Trophoblast cell (in vitro differentiated cells and primary cell): ENCODE measurements around the gene HACD3.

ENCODE experiments used
- DNase-seq, 2 donors: peaks; one replicate each; pipeline ENCODE4 v3.0.0-alpha.2; 2016
- H2AFZ ChIP-seq: 2 replicates; pipeline ENCODE4 v1.6.1; 2013; ENCODE audit warnings: low read length, moderate library complexity, mild to moderate bottlenecking; ENCODE audit not compliant: insufficient read depth, poor library complexity
- H2AK5ac ChIP-seq: 2 replicates; pipeline ENCODE4 v1.6.1; 2013; ENCODE audit warnings: mild to moderate bottlenecking, low read length
- H2BK120ac ChIP-seq: 2 replicates; pipeline ENCODE4 v1.6.1; 2013; ENCODE audit warnings: low read length, mild to moderate bottlenecking, moderate library complexity; ENCODE audit not compliant: insufficient read depth, poor library complexity
- H2BK12ac ChIP-seq: 2 replicates; pipeline ENCODE4 v1.6.1; 2013; ENCODE audit warnings: mild to moderate bottlenecking, low read length, moderate library complexity
- H2BK5ac ChIP-seq: 2 replicates; pipeline ENCODE4 v1.6.1; 2013; ENCODE audit warnings: low read length, low read depth, moderate library complexity, mild to moderate bottlenecking; ENCODE audit not compliant: poor library complexity
- H3K14ac ChIP-seq: 2 replicates; pipeline ENCODE4 v1.6.1; 2013; ENCODE audit warnings: mild to moderate bottlenecking, low read length
- H3K18ac ChIP-seq: 2 replicates; pipeline ENCODE4 v1.6.1; 2013; ENCODE audit warnings: mild to moderate bottlenecking, low read length
- H3K23ac ChIP-seq: 2 replicates; pipeline ENCODE4 v1.6.1; 2013; ENCODE audit warnings: low read length
- H3K27ac ChIP-seq: 2 replicates; pipeline ENCODE4 v1.5.1; 2013; ENCODE audit warnings: low read depth, mild to moderate bottlenecking, inconsistent platforms, low read length, moderate library complexity
- H3K27me3 ChIP-seq: 2 replicates; pipeline ENCODE4 v1.6.1; 2013; ENCODE audit warnings: inconsistent platforms, mild to moderate bottlenecking, low read length, moderate library complexity; ENCODE audit not compliant: insufficient read depth
- H3K36me3 ChIP-seq, 2 experiments: 1 replicate in 1 of 2; 2 replicates in 1 of 2; pipeline ENCODE4 v1.6.1; 2013; ENCODE audit warnings: low read length in 2 of 2, mild to moderate bottlenecking in 2 of 2, moderate library complexity in 1 of 2; ENCODE audit not compliant: insufficient read depth in 2 of 2, control insufficient read depth in 1 of 2
- H3K4ac ChIP-seq: 2 replicates; pipeline ENCODE4 v1.6.1; 2013; ENCODE audit warnings: low read depth, mild to moderate bottlenecking, low read length, moderate library complexity
- H3K4me1 ChIP-seq, 2 experiments: 1 replicate in 1 of 2; 2 replicates in 1 of 2; pipeline ENCODE4 v1.6.1; 2013; ENCODE audit warnings: low read length in 2 of 2, mild to moderate bottlenecking in 2 of 2, moderate library complexity in 1 of 2; ENCODE audit not compliant: insufficient read depth in 2 of 2, control insufficient read depth in 1 of 2
- H3K4me2 ChIP-seq: 2 replicates; pipeline ENCODE4 v1.6.1; 2013; ENCODE audit warnings: inconsistent platforms, mild to moderate bottlenecking, low read length, moderate library complexity
- H3K4me3 ChIP-seq: 2 replicates; pipeline ENCODE4 v1.5.1; 2013; ENCODE audit warnings: mild to moderate bottlenecking, low read depth, low read length, inconsistent platforms
- H3K79me1 ChIP-seq: one replicate; pipeline ENCODE4 v1.6.1; 2013; ENCODE audit warnings: low read length
- H3K79me2 ChIP-seq: 2 replicates; pipeline ENCODE4 v1.6.1; 2013; ENCODE audit warnings: low read length, mild to moderate bottlenecking; ENCODE audit not compliant: control insufficient read depth, insufficient read depth, poor library complexity
- H3K9ac ChIP-seq: 2 replicates; pipeline ENCODE4 v1.6.1; 2013; ENCODE audit warnings: mild to moderate bottlenecking, low read length
- H3K9me3 ChIP-seq: 2 replicates; pipeline ENCODE4 v1.6.1; 2013; ENCODE audit warnings: low read depth, mild to moderate bottlenecking, control low read depth, inconsistent platforms, low read length; ENCODE audit not compliant: insufficient read depth
- H4K12ac ChIP-seq: 2 replicates; pipeline ENCODE4 v1.6.1; 2013; ENCODE audit warnings: low read depth, mild to moderate bottlenecking, low read length, moderate library complexity
- H4K8ac ChIP-seq: 2 replicates; pipeline ENCODE4 v1.6.1; 2013; ENCODE audit warnings: low read depth, mild to moderate bottlenecking, low read length, moderate library complexity
- H4K91ac ChIP-seq: one replicate; pipeline ENCODE4 v1.6.1; 2013; ENCODE audit warnings: low read depth, mild to moderate bottlenecking, low read length, moderate library complexity
- whole genome bisulfite sequencing: extraction: QIAGEN DNeasy Blood & Tissue Kit; methylation state at CpG from one replicate; pipeline ENCODE4 v1.1.7; 2013; ENCODE audit warnings: missing lambda C conversion rate; ENCODE audit not compliant: insufficient read length, insufficient coverage; ENCODE audit errors: extremely low coverage; 5-methylcytosine and 5-hydroxymethylcytosine counted together

The HACD3 gene

GRCh38 chr15:65528461-65529060, 1.7 kb upstream of the HACD3 start:
- H4K12ac ChIP-seq = no peak overlapping the region
- H4K8ac ChIP-seq = no peak overlapping the region
- no peaks in the 10 kb centered on the region for H3K27me3 ChIP-seq
- no peak for DNase-seq
- H3K79me2 ChIP-seq = peaks cover 10% of the 10 kb centered on the region
- WGBS = no CpG with 5 or more reads among the region's 20 CpGs
- H3K18ac ChIP-seq = no peak overlapping the region
- no peaks in the 10 kb centered on the region for H3K36me3 ChIP-seq
- H2BK12ac ChIP-seq = no peak overlapping the region
- H3K23ac ChIP-seq = no peak overlapping the region
- no peak overlapping the region for H2AFZ ChIP-seq
- H2AK5ac ChIP-seq = no peak overlapping the region
- no peak overlapping the region for H3K4me2 ChIP-seq
- H3K9me3 ChIP-seq = no peaks in the 10 kb centered on the region
- no peak overlapping the region for H4K91ac ChIP-seq
- no peak overlapping the region for H2BK120ac ChIP-seq
- peaks cover 9% of the 10 kb centered on the region for H3K79me1 ChIP-seq
- no peak overlapping the region for H3K9ac ChIP-seq
- H2BK5ac ChIP-seq = no peak overlapping the region
- no peak overlapping the region for H3K14ac ChIP-seq
- no peak overlapping the region for H3K4me3 ChIP-seq
- no peak overlapping the region for H3K27ac ChIP-seq
- H3K4me1 ChIP-seq = no peaks in the 10 kb centered on the region
- no peak overlapping the region for H3K4ac ChIP-seq

GRCh38 chr15:65529762-65530317, 423 bp upstream of the HACD3 start:
- Histone ChIP-seq H3K14ac (no peak overlapping the region), H3K27me3 (no peaks in the 10 kb centered on the region), H2BK5ac (peak overlapping the region; percentile 3), H4K91ac (no peak overlapping the region), H3K9ac (no peak overlapping the region), H3K4me1 (no peaks in the 10 kb centered on the region), H3K79me2 (peaks cover 10% of the 10 kb centered on the region), H3K23ac (no peak overlapping the region), H3K18ac (no peak overlapping the region), H2BK120ac (no peak overlapping the region), H3K27ac (no peak overlapping the region), H3K79me1 (peaks cover 9% of the 10 kb centered on the region), H2AFZ (no peak overlapping the region), H4K8ac (peak overlapping the region; percentile 45), H2BK12ac (no peak overlapping the region), H3K9me3 (no peaks in the 10 kb centered on the region), H4K12ac (no peak overlapping the region), H3K4ac (no peak overlapping the region), H3K4me2 (peak overlapping the region; percentile 65), H2AK5ac (no peak overlapping the region), H3K4me3 (no peak overlapping the region), H3K36me3 (no peaks in the 10 kb centered on the region)
- no CpG with 5 or more reads among the region's 13 CpGs for WGBS
- no peak for DNase-seq

GRCh38 chr15:65532738-65533051, 2.4 kb downstream of the HACD3 start:
- H4K8ac ChIP-seq = no peak overlapping the region
- H3K9ac ChIP-seq = no peak overlapping the region
- H2AK5ac ChIP-seq = no peak overlapping the region
- H3K18ac ChIP-seq = no peak overlapping the region
- no peak overlapping the region for H3K4ac ChIP-seq
- WGBS = no CpG with 5 or more reads among the region's 1 CpG
- no peak overlapping the region for H2BK5ac ChIP-seq
- no peak overlapping the region for H4K91ac ChIP-seq
- H3K9me3 ChIP-seq = no peaks in the 10 kb centered on the region
- H3K79me1 ChIP-seq = peaks cover 9% of the 10 kb centered on the region
- no peak overlapping the region for H2BK120ac ChIP-seq
- H2AFZ ChIP-seq = no peak overlapping the region
- no peak for DNase-seq
- H3K4me1 ChIP-seq = no peaks in the 10 kb centered on the region
- H3K79me2 ChIP-seq = peaks cover 12% of the 10 kb centered on the region
- no peak overlapping the region for H3K4me2 ChIP-seq
- H3K4me3 ChIP-seq = no peak overlapping the region
- H3K36me3 ChIP-seq = peaks cover 3 to 4% of the 10 kb centered on the region in 2 experiments
- no peak overlapping the region for H3K23ac ChIP-seq
- no peak overlapping the region for H3K27ac ChIP-seq
- H2BK12ac ChIP-seq = no peak overlapping the region
- H4K12ac ChIP-seq = no peak overlapping the region
- no peaks in the 10 kb centered on the region for H3K27me3 ChIP-seq
- no peak overlapping the region for H3K14ac ChIP-seq

GRCh38 chr15:65533057-65533756, 2.9 kb downstream of the HACD3 start:
- Histone ChIP-seq H3K4ac (peak overlapping the region; percentile 6), H3K9me3 (no peaks in the 10 kb centered on the region), H2AFZ (no peak overlapping the region), H2AK5ac (no peak overlapping the region), H3K18ac (no peak overlapping the region), H3K14ac (no peak overlapping the region), H3K9ac (no peak overlapping the region), H3K23ac (no peak overlapping the region), H3K4me3 (no peak overlapping the region), H3K79me1 (peaks cover 9% of the 10 kb centered on the region), H4K8ac (no peak overlapping the region), H2BK12ac (no peak overlapping the region), H3K79me2 (peaks cover 12% of the 10 kb centered on the region), H3K27me3 (no peaks in the 10 kb centered on the region), H3K27ac (no peak overlapping the region), H3K4me2 (no peak overlapping the region), H4K91ac (no peak overlapping the region), H2BK5ac (no peak overlapping the region), H3K36me3 (peaks cover 3 to 4% of the 10 kb centered on the region in 2 experiments), H4K12ac (no peak overlapping the region), H3K4me1 (no peaks in the 10 kb centered on the region), H2BK120ac (no peak overlapping the region)
- no CpG with 5 or more reads among the region's 5 CpGs for WGBS
- peak in 1 of 2 donors; percentile 12 for DNase-seq
